ENCODE data around the gene RTN4IP1.

Gene RTN4IP1

GRCh38 chr6:106538145-106538544, 91.2 kb downstream of the RTN4IP1 start:
- TF ChIP-seq SPI1 (IDR thresholded peaks at IDR 0.05; ENCODE audit: low read depth, low read length) (no peak), POLR2A (IDR thresholded peaks at IDR 0.05; ENCODE audit: low read depth, low read length) (no peak), POLR2AphosphoS5 (IDR thresholded peaks at IDR 0.05; ENCODE audit: low read depth, low read length) (no peak), PAX5 (IDR thresholded peaks at IDR 0.05; ENCODE audit: insufficient read depth, low read length, severe bottlenecking) (no peak), TAF1 (IDR thresholded peaks at IDR 0.05; ENCODE audit: low read depth, low read length) (no peak)
- DNase-seq (ENCODE audit: insufficient read length, low spot score), result no peak

GRCh38 chr6:106537662-106538061, 91.6 kb downstream of the RTN4IP1 start:
- TF ChIP-seq POU2F2 (IDR thresholded peaks at IDR 0.05; ENCODE audit: low read depth, low read length) (no peak), TAF1 (IDR thresholded peaks at IDR 0.05; ENCODE audit: low read depth, low read length) (no peak), POLR2AphosphoS5 (IDR thresholded peaks at IDR 0.05; ENCODE audit: low read depth, low read length) (no peak), SPI1 (IDR thresholded peaks at IDR 0.05; ENCODE audit: low read depth, low read length) (no peak), PAX5 (IDR thresholded peaks at IDR 0.05; ENCODE audit: insufficient read depth, low read length, severe bottlenecking) (no peak), POLR2A (IDR thresholded peaks at IDR 0.05; ENCODE audit: low read depth, low read length) (no peak)
- no peak for FAIRE-seq

More at GRCh38 chr6:106538145-106538544, 91.2 kb downstream of the RTN4IP1 start:
- no peak for FAIRE-seq

GRCh38 chr6:106536851-106537250, 92.4 kb downstream of the RTN4IP1 start:
- FAIRE-seq (no peak), DNase-seq (ENCODE audit: insufficient read length, low spot score) (no peak)

More at GRCh38 chr6:106537662-106538061, 91.6 kb downstream of the RTN4IP1 start:
- DNase-seq (ENCODE audit: insufficient read length, low spot score), result no peak

GRCh38 chr6:106536357-106536756, 92.9 kb downstream of the RTN4IP1 start:
- DNase-seq (ENCODE audit: insufficient read length, low spot score), result no peak
- no peak for FAIRE-seq
- TF ChIP-seq TAF1 (IDR thresholded peaks at IDR 0.05; ENCODE audit: low read depth, low read length), result no peak
- TF ChIP-seq SPI1 (IDR thresholded peaks at IDR 0.05; ENCODE audit: low read depth, low read length), result no peak
- no peak for TF ChIP-seq POLR2AphosphoS5 (IDR thresholded peaks at IDR 0.05; ENCODE audit: low read depth, low read length)
- TF ChIP-seq PAX5 (IDR thresholded peaks at IDR 0.05; ENCODE audit: insufficient read depth, low read length, severe bottlenecking), result no peak
- no peak for TF ChIP-seq POU2F2 (IDR thresholded peaks at IDR 0.05; ENCODE audit: low read depth, low read length)
- no peak for TF ChIP-seq POLR2A (IDR thresholded peaks at IDR 0.05; ENCODE audit: low read depth, low read length)

More at GRCh38 chr6:106536851-106537250, 92.4 kb downstream of the RTN4IP1 start:
- TF ChIP-seq SPI1 (IDR thresholded peaks at IDR 0.05; ENCODE audit: low read depth, low read length) (no peak), PAX5 (IDR thresholded peaks at IDR 0.05; ENCODE audit: insufficient read depth, low read length, severe bottlenecking) (no peak), POLR2AphosphoS5 (IDR thresholded peaks at IDR 0.05; ENCODE audit: low read depth, low read length) (no peak), POU2F2 (IDR thresholded peaks at IDR 0.05; ENCODE audit: low read depth, low read length) (no peak), POLR2A (IDR thresholded peaks at IDR 0.05; ENCODE audit: low read depth, low read length) (no peak), TAF1 (IDR thresholded peaks at IDR 0.05; ENCODE audit: low read depth, low read length) (no peak)

- DNase-seq (ENCODE audit: insufficient read length, low spot score), result no peak
- no peak for FAIRE-seq
- TF ChIP-seq POLR2AphosphoS5 (IDR thresholded peaks at IDR 0.05; ENCODE audit: low read depth, low read length), result no peak
- TF ChIP-seq PAX5 (IDR thresholded peaks at IDR 0.05; ENCODE audit: insufficient read depth, low read length, severe bottlenecking), result no peak
- no peak for TF ChIP-seq SPI1 (IDR thresholded peaks at IDR 0.05; ENCODE audit: low read depth, low read length)
- no peak for TF ChIP-seq POLR2A (IDR thresholded peaks at IDR 0.05; ENCODE audit: low read depth, low read length)
- no peak for TF ChIP-seq TAF1 (IDR thresholded peaks at IDR 0.05; ENCODE audit: low read depth, low read length)
- TF ChIP-seq POU2F2 (IDR thresholded peaks at IDR 0.05; ENCODE audit: low read depth, low read length), result no peak
Measured at GRCh38 chr6:106535012-106535411, 94.3 kb downstream of the RTN4IP1 start.

- TF ChIP-seq TAF1 (IDR thresholded peaks at IDR 0.05; ENCODE audit: low read depth, low read length) (no peak), PAX5 (IDR thresholded peaks at IDR 0.05; ENCODE audit: insufficient read depth, low read length, severe bottlenecking) (no peak), POU2F2 (IDR thresholded peaks at IDR 0.05; ENCODE audit: low read depth, low read length) (no peak), POLR2AphosphoS5 (IDR thresholded peaks at IDR 0.05; ENCODE audit: low read depth, low read length) (no peak), POLR2A (IDR thresholded peaks at IDR 0.05; ENCODE audit: low read depth, low read length) (no peak)
- DNase-seq (ENCODE audit: insufficient read length, low spot score), result no peak
- FAIRE-seq, result no peak
Measured at GRCh38 chr6:106534564-106534982, 94.7 kb downstream of the RTN4IP1 start.

- DNase-seq (ENCODE audit: insufficient read length, low spot score) (no peak), FAIRE-seq (no peak)
- no peak for TF ChIP-seq POLR2A (IDR thresholded peaks at IDR 0.05; ENCODE audit: low read depth, low read length)
- no peak for TF ChIP-seq TAF1 (IDR thresholded peaks at IDR 0.05; ENCODE audit: low read depth, low read length)
- no peak for TF ChIP-seq POLR2AphosphoS5 (IDR thresholded peaks at IDR 0.05; ENCODE audit: low read depth, low read length)
- TF ChIP-seq PAX5 (IDR thresholded peaks at IDR 0.05; ENCODE audit: insufficient read depth, low read length, severe bottlenecking), result no peak
- no peak for TF ChIP-seq SPI1 (IDR thresholded peaks at IDR 0.05; ENCODE audit: low read depth, low read length)
- TF ChIP-seq POU2F2 (IDR thresholded peaks at IDR 0.05; ENCODE audit: low read depth, low read length), result no peak
Measured at GRCh38 chr6:106534004-106534403, 95.3 kb downstream of the RTN4IP1 start.

- TF ChIP-seq POLR2A (IDR thresholded peaks at IDR 0.05; ENCODE audit: low read depth, low read length), result no peak
- TF ChIP-seq POU2F2 (IDR thresholded peaks at IDR 0.05; ENCODE audit: low read depth, low read length), result no peak
- no peak for TF ChIP-seq POLR2AphosphoS5 (IDR thresholded peaks at IDR 0.05; ENCODE audit: low read depth, low read length)
- TF ChIP-seq SPI1 (IDR thresholded peaks at IDR 0.05; ENCODE audit: low read depth, low read length), result no peak
- no peak for TF ChIP-seq PAX5 (IDR thresholded peaks at IDR 0.05; ENCODE audit: insufficient read depth, low read length, severe bottlenecking)
- TF ChIP-seq TAF1 (IDR thresholded peaks at IDR 0.05; ENCODE audit: low read depth, low read length), result no peak
- FAIRE-seq, result no peak
- DNase-seq (ENCODE audit: insufficient read length, low spot score), result no peak
Measured at GRCh38 chr6:106533054-106533453, 96.2 kb downstream of the RTN4IP1 start.

GRCh38 chr6:106530502-106530901, 98.8 kb downstream of the RTN4IP1 start:
- DNase-seq (ENCODE audit: insufficient read length, low spot score) (no peak), FAIRE-seq (no peak)
- TF ChIP-seq POLR2A (IDR thresholded peaks at IDR 0.05; ENCODE audit: low read depth, low read length) (no peak), POLR2AphosphoS5 (IDR thresholded peaks at IDR 0.05; ENCODE audit: low read depth, low read length) (no peak), POU2F2 (IDR thresholded peaks at IDR 0.05; ENCODE audit: low read depth, low read length) (no peak), PAX5 (IDR thresholded peaks at IDR 0.05; ENCODE audit: insufficient read depth, low read length, severe bottlenecking) (no peak), TAF1 (IDR thresholded peaks at IDR 0.05; ENCODE audit: low read depth, low read length) (no peak)

GRCh38 chr6:106530026-106530425, 99.3 kb downstream of the RTN4IP1 start:
- DNase-seq (ENCODE audit: insufficient read length, low spot score) (no peak), FAIRE-seq (no peak)
- TF ChIP-seq POLR2A (IDR thresholded peaks at IDR 0.05; ENCODE audit: low read depth, low read length) (no peak), PAX5 (IDR thresholded peaks at IDR 0.05; ENCODE audit: insufficient read depth, low read length, severe bottlenecking) (no peak), TAF1 (IDR thresholded peaks at IDR 0.05; ENCODE audit: low read depth, low read length) (no peak), POLR2AphosphoS5 (IDR thresholded peaks at IDR 0.05; ENCODE audit: low read depth, low read length) (no peak), SPI1 (IDR thresholded peaks at IDR 0.05; ENCODE audit: low read depth, low read length) (no peak), POU2F2 (IDR thresholded peaks at IDR 0.05; ENCODE audit: low read depth, low read length) (no peak)

Measured in GM12891 (cell line).